ENCODE measurements around the gene GRAP2. TPM values are rescaled to one million over a fixed set of nuclear protein-coding genes. Genes with fewer than 3 reads are reported as not detected.
"Not testable (repeated sequence)": the region's sequence is repeated elsewhere in the genome, so short reads cannot be mapped to it uniquely, and the experiment has no call there.

The GRAP2 gene
- total RNA-seq, 1 experiment from 2014 or later: 0.12 TPM

GRCh38 chr22:39898997-39899396 is 1.9 kb upstream of the GRAP2 start:
- intact Hi-C loops (cut with micrococcal nuclease): no loop called here
- Mint-ChIP-seq H3K27me3 (ENCODE audit: insufficient read depth, unreplicated experiment) (peaks cover 17% of the 10 kb centered on the region), H3K4me3 (ENCODE audit: unreplicated experiment) (no peak overlapping the region), H3K27ac (ENCODE audit: low read depth, unreplicated experiment) (no peak overlapping the region), H3K36me3 (ENCODE audit: insufficient read depth, unreplicated experiment) (no peaks in the 10 kb centered on the region), H3K9me3 (ENCODE audit: unreplicated experiment) (no peaks in the 10 kb centered on the region), H3K4me1 (ENCODE audit: insufficient read depth, unreplicated experiment) (no peaks in the 10 kb centered on the region)
- CTCF ChIA-PET: interaction anchor here (0.9 kb wide), 1 partner anchor 126 kb away, joined by 3 read pairs; no protein-coding TSS in a partner anchor
- TF ChIP-seq, protein P1, sequence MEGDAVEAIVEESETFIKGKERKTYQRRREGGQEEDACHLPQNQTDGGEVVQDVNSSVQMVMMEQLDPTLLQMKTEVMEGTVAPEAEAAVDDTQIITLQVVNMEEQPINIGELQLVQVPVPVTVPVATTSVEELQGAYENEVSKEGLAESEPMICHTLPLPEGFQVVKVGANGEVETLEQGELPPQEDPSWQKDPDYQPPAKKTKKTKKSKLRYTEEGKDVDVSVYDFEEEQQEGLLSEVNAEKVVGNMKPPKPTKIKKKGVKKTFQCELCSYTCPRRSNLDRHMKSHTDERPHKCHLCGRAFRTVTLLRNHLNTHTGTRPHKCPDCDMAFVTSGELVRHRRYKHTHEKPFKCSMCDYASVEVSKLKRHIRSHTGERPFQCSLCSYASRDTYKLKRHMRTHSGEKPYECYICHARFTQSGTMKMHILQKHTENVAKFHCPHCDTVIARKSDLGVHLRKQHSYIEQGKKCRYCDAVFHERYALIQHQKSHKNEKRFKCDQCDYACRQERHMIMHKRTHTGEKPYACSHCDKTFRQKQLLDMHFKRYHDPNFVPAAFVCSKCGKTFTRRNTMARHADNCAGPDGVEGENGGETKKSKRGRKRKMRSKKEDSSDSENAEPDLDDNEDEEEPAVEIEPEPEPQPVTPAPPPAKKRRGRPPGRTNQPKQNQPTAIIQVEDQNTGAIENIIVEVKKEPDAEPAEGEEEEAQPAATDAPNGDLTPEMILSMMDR (IDR thresholded peaks at IDR 0.05; ENCODE audit: unreplicated experiment): no peak
- POLR2A ChIA-PET: no interaction called here
- no TSS peak for BruUV-seq (replicated peaks)
- DNase-seq (ENCODE audit: unreplicated experiment): no peak

DNA sequence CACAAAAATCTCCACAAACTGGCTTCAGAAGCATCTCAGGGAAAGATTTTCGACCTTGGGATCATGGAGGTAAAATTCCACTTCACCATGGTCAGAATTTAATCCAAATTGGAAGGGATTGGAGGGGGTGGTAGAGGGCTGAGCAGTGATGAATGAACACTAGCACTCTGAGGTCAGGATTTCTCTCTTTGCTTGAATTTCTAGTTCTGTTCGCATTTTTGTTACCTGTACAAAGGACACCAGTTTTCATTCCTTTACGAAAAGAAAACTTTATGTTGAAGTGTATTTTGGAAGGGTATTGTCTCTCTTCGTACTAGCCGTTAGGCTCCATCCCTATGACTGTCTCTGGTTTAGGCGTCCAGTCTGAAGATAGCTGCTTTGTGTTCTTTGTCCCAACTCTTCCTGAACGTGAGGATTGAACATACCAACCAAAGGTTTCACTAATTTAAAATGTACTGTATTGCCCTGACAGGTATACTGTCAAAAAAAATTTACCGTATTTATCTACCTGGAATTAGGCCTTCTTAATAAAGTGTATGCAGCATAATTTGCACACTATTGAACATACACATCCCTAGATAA is 772 bp downstream of the GRAP2 start:
- intact Hi-C loops (cut with micrococcal nuclease): no loop called here
- H3K4me1 Mint-ChIP-seq (ENCODE audit: insufficient read depth, unreplicated experiment): no peaks in the 10 kb centered on the region
- TF ChIP-seq, protein P1 (IDR thresholded peaks at IDR 0.05; ENCODE audit: unreplicated experiment): no peak
- H3K4me3 Mint-ChIP-seq (ENCODE audit: unreplicated experiment): no peak overlapping the region
- no peak overlapping the region for H3K27ac Mint-ChIP-seq (ENCODE audit: low read depth, unreplicated experiment)
- no peaks in the 10 kb centered on the region for H3K9me3 Mint-ChIP-seq (ENCODE audit: unreplicated experiment)
- CTCF ChIA-PET: no interaction called here
- no TSS peak for BruUV-seq (replicated peaks)
- H3K27me3 Mint-ChIP-seq (ENCODE audit: insufficient read depth, unreplicated experiment): peaks cover 17% of the 10 kb centered on the region
- H3K36me3 Mint-ChIP-seq (ENCODE audit: insufficient read depth, unreplicated experiment): no peaks in the 10 kb centered on the region
- DNase-seq (ENCODE audit: unreplicated experiment): no peak
- POLR2A ChIA-PET: interaction anchor here (0.5 kb wide), 1 partner anchor 375 kb away, joined by 3 read pairs; no protein-coding TSS in a partner anchor

DNA sequence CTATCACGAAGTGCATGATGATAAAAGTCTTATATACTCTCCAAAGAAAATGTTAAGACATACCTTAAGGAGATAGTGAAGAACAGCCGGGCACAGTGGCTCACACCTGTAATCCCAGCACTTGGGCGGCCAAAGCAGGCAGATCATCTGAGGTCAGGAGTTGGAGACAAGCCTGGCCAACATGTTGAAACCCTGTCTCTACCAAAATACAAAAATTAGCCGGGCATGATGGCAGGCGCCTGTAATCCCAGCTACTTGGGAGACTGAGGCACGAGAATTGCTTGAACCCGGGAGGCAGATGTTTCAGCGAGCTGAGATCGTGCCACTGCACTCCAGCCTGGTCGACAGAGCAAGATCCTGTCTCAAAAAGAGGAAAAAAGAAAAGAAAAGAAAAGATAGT is 3.1 kb downstream of the GRAP2 start:
- H3K27me3 Mint-ChIP-seq (ENCODE audit: insufficient read depth, unreplicated experiment): peaks cover 18% of the 10 kb centered on the region
- CTCF ChIA-PET; H3K4me3 Mint-ChIP-seq (ENCODE audit: unreplicated experiment); H3K36me3 Mint-ChIP-seq (ENCODE audit: insufficient read depth, unreplicated experiment); POLR2A ChIA-PET; H3K4me1 Mint-ChIP-seq (ENCODE audit: insufficient read depth, unreplicated experiment); DNase-seq (ENCODE audit: unreplicated experiment); intact Hi-C loops (cut with micrococcal nuclease); BruUV-seq (replicated peaks); H3K9me3 Mint-ChIP-seq (ENCODE audit: unreplicated experiment); H3K27ac Mint-ChIP-seq (ENCODE audit: low read depth, unreplicated experiment): not testable (repeated sequence)

GRCh38 chr22:39904862-39905261 is 4.0 kb downstream of the GRAP2 start:
- no peaks in the 10 kb centered on the region for H3K36me3 Mint-ChIP-seq (ENCODE audit: insufficient read depth, unreplicated experiment)
- intact Hi-C loops (cut with micrococcal nuclease): no loop called here
- DNase-seq (ENCODE audit: unreplicated experiment): no peak
- POLR2A ChIA-PET: no interaction called here
- H3K4me1 Mint-ChIP-seq (ENCODE audit: insufficient read depth, unreplicated experiment): no peaks in the 10 kb centered on the region
- no peak overlapping the region for H3K4me3 Mint-ChIP-seq (ENCODE audit: unreplicated experiment)
- TF ChIP-seq, protein P1 (IDR thresholded peaks at IDR 0.05; ENCODE audit: unreplicated experiment): no peak
- BruUV-seq (replicated peaks): no TSS peak
- no peaks in the 10 kb centered on the region for H3K9me3 Mint-ChIP-seq (ENCODE audit: unreplicated experiment)
- no peak overlapping the region for H3K27ac Mint-ChIP-seq (ENCODE audit: low read depth, unreplicated experiment)
- peaks cover 27% of the 10 kb centered on the region for H3K27me3 Mint-ChIP-seq (ENCODE audit: insufficient read depth, unreplicated experiment)
- CTCF ChIA-PET: no interaction called here

GRCh38 chr22:39905687-39906086 is 4.8 kb downstream of the GRAP2 start:
- intact Hi-C loops (cut with micrococcal nuclease): no loop called here
- H3K4me1 Mint-ChIP-seq (ENCODE audit: insufficient read depth, unreplicated experiment): no peaks in the 10 kb centered on the region
- BruUV-seq (replicated peaks): no TSS peak
- ChIA-PET POLR2A (no interaction called here), CTCF (no interaction called here)
- peaks cover 27% of the 10 kb centered on the region for H3K27me3 Mint-ChIP-seq (ENCODE audit: insufficient read depth, unreplicated experiment)
- no peak for DNase-seq (ENCODE audit: unreplicated experiment)
- no peaks in the 10 kb centered on the region for H3K36me3 Mint-ChIP-seq (ENCODE audit: insufficient read depth, unreplicated experiment)
- H3K4me3 Mint-ChIP-seq (ENCODE audit: unreplicated experiment): no peak overlapping the region
- TF ChIP-seq, protein P1 (IDR thresholded peaks at IDR 0.05; ENCODE audit: unreplicated experiment): no peak
- H3K9me3 Mint-ChIP-seq (ENCODE audit: unreplicated experiment): no peaks in the 10 kb centered on the region
- no peak overlapping the region for H3K27ac Mint-ChIP-seq (ENCODE audit: low read depth, unreplicated experiment)
